GM21390 (cell line): Measurements from ENCODE around the gene SLC7A10.
"Not testable (repeated sequence)": the region's sequence is repeated elsewhere in the genome, so short reads cannot be mapped to it uniquely, and the experiment has no call there.

ENCODE experiments used
- ATAC-seq: cut with Tn5 transposase; IDR thresholded peaks from one replicate; pipeline ENCODE4 v1.9.1; 2021; ENCODE audit not compliant: unreplicated experiment

The SLC7A10 gene

DNA sequence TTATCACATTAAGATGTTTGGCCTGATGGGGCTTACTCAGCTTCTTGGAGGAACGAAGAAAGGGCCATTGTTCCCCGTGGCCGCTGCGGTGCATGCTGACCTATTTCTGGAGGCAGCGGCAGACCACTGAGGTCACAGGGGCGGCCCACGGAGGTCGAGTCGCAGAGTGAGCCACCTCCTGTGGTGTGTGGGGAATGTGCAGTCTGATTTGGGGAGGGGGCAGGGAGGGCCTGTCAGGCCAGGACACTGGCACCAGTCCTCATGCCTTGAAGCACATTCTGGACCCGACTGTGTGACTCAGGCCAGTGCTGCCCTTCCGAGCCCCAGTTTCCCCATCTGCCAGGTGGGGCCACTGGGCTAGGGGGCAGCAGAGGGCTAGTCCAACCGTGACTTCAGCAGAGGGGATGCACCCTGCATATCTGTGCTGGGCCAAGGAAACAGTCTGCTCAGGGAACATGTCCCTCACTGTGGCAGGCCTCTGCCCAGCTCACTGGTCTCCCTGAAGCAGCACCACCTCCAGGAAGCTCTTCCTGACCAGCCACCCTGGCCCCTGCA, 6.3 kb downstream of the SLC7A10 start:
- no peak for ATAC-seq

DNA sequence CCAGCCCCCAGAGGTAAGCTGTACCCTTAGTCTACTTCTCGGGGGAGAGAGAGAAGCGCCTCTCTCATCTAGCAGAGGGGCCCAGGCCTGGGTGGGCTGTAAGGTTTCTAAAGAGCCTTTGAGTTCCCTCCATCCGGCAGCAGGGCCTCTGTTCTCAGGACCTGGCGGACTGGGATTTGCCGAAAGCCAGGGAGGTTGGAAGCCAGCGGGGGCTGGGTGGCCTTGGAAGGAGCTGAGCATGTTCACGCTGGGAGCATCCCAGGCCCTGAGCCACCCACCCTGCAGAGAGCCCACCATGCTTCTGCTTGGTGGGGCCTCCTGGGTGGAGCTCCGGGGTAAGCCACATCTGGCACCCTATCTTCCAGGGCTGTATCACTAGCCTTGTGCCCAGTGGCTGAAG, 7.8 kb downstream of the SLC7A10 start:
- ATAC-seq, result no peak

DNA sequence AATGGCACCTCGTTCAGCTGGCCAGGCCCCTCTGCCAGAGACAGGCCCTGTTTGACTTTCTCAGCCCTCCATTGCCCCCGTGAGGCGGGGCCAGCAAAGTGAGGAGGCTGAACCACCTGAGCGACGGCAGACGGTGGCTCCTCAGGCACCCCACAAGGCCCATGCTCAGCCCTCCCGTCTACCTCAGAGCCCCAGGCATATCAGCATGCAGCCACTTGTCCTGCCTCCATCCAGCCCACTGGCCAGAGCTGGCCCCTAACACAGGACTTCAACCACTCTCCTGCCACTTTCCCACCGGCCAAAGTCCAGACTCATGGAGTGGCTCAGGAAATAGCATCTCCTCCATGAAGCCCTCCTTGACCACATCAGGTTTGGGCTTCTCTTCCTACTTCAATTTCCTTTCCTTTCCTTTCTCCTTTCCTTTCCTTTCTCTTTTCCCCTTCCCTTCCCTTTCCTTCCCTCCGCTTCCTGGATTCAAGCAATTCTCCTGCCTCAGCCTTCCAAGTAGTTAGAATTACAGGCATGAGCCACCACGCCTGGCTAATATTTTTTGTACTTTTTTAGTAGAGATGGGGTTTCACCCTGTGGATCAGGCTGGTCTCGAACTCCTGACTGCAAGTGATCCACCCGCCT, 9.3 kb downstream of the SLC7A10 start:
- no peak for ATAC-seq

DNA sequence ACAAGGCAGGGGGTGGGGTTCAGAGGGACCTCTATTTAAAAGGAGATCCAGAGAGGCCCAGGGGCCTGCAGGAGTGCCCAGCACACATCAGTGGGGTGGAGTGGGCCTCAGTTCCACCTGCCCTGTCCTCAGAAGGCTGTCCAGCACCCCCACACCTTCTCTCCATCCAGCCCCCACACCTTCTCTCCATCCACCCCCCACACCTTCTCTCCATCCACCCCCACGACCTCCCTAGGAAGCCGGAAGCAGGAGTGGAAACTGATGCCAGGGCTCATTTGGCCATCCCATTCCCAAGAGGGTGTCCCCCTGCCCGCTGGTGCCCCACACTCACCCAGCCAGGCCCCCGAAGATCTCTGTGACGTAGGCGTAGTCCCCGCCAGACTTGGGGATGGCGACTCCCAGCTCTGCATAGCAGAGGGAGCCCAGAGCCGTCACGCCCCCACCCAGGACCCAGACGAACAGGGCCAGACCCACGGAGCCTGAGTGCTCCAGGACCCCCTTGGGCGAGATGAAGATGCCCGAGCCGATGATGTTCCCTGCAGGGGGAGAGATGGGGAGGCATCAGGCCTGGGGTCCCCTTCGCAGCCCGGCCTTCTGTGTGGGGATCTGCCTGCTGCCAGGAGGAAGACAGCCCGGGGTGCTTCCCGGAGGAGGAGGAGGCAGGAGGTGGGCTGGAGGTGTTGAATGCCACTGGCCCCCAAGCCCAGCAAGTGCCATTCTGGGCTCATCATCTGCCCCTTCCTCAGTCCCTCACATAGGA, 10.0 kb downstream of the SLC7A10 start:
- no peak for ATAC-seq

DNA sequence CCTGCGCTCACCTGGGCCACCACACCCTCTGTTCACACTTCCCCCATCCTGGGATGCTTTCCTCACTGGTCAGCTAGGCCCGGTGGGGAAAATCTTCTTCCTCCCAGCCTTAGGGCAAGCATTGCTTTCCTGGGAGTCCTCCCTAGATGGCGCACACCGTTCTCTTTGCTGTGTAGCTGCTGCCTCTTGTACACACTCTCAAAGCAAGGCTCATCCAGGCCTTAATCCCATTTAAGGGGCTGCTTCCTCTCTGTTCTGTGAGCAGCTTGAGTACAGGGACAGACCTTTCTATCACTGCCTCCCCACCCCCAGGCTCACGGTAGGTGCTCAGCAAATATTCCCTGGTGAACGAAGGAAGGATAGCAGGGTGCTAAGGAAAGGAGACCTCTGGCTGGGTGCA, 11.1 kb downstream of the SLC7A10 start:
- ATAC-seq, result no peak

DNA sequence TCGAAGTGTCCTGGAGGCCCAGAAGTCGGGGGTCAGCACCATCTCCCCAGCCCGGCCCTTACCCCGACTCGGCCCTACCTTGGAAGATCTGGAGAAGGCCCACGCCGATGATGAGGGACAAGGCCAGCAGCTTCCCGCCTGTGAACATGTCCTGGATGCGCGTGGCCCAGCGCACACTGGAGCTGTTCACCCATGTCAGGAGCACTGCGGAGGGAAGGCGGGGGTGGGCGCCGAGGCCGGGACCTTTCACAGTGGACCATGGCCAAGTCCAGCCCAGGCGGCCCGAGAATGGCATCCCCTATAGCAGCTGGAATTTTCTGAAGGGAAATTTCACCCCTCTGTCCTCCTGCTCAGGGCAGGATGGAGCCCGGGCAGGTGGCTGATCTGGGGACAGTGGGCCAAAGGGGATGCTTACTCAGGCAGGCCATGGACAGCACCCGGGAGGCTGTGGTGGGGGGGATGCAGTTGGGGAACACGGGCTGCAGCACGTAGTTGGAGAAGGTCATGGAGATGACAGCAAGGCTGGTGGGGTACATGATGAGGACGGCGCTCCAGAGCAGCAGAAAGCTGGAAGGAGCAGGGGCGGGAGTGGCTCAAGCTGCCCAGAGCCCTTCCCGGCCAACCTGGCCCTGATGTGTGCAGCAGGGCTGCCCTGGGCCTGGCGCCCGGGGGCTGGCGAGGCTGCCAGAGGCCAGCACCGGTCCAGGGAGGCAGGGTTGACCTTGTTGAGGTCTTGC, 13.0 kb downstream of the SLC7A10 start:
- ATAC-seq, result no peak

DNA sequence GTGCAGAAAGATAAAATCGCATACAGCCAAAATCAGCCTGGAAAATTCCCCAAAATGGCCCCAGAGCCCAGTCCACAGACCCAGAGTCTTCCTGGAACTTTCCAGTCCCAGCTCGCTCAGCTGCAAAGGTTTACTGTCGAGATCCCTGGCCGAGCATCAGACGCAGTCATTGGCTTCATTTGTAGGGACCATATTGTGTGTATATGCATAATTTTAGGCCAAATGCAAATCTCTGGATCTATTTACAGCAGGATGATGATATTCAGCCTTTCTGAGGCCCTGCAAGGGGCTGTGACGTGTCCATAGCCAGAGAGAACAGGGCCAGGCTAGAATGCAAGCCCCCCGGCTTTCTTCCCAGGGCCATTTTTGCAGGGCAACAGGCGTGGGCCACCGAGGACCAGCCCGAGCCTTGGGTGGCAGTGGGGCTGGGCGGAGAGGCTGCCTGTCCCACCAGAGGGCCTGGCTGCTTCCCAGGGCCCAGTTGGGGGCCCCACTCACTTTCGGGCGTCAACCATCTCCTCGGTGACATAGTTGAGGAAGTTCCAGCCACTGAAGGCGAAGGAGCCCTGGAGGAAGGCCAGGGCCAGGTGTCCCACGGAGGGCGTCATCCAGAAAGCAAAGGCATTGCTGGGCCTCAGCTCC, 13.7 kb downstream of the SLC7A10 start:
- no peak for ATAC-seq

DNA sequence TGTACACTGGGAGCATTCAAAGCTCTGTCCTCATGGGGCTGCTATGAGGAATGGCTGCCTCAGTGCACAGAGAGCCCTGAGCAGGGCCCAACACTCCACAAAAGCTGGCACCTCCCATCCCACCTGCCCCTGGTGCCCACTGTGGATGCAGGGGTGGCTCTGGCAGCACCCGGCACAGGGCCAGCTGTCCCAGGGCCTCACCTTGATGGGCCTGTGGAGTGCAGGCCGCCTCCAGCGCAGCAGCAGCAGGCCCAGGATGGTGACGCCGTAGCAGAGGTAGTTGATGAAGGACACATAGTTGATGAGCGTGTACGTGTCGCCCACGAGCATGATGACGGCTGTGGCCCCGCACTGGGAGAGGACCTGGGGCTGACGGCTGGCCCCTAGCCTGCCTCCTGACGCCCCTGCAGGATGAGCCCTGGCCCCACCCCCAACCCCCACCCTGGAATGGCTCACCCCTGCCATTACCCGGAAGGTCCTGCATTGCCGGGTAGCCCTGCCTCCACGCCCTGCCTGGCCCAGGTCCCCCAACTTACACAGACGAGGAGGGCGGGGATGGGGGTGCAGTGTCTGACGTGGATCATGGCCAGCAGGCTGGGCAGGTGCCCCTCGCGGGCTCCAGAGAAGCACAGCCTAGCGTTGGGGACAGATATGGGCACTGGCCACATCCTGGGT, 15.2 kb downstream of the SLC7A10 start:
- ATAC-seq, result no peak

DNA sequence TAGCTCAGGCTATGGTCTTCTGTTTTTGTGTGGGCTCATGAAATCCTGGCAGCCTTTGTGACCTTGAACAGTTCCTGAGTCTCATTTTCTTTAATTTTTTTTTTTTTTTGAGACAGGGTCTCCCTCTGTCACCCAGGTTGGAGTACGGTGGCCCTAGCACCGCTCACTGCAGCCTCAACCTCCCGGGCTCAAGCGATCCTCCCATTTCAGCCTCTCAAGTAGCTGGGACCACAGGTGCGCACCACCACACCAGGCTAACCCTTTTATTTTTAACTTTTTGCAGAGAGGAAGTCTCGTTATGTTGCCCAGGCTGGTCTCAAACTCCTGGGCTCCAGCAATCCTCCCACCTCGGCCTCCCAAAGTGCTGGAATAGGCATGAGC, 15.8 kb downstream of the SLC7A10 start:
- ATAC-seq, result not testable (repeated sequence)

DNA sequence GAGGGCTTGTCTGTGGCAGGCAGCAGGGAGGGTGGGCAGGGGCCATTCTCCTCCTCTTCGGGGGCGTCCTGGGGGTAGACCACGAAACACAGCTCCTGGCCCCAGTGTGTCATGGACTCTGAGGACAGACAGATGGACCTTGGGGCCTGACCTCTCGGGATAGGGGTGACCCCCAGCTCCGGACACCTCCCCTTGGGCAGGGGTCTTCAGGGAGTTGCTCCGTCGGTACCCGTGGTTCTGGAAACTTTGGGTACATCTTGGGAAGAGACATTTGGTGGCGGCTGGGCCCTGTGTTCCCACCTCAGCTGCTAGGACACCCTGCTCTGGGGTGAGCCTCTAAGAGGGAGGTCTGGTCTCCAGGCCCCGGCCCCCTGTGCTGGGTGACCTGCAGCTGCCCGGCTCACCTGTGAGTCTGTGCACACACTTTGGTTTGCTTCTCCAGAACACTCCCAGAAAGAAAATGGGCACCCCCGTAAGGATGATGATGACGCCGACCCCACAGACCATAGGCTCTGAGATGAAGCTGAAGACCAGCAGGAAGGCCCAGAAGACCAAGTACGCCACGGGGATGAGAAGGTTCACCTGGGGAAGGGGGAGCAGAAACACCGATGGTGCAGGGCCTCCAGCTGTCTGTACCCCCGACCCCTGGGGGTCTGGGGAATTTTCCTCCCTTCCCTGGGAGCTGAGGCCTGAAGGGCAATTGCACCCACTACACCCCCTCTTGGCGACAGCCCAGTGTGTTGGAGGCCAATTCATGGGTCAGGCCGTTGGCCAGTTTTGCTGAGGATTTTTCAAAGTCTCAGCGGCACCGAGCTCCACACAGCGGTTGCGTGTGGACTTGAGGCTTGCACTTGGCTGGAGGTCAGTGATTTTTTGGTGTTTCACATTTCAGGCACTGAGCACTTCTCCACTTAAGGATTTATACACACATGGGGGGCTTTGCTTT, 16.5 kb downstream of the SLC7A10 start:
- no peak for ATAC-seq

DNA sequence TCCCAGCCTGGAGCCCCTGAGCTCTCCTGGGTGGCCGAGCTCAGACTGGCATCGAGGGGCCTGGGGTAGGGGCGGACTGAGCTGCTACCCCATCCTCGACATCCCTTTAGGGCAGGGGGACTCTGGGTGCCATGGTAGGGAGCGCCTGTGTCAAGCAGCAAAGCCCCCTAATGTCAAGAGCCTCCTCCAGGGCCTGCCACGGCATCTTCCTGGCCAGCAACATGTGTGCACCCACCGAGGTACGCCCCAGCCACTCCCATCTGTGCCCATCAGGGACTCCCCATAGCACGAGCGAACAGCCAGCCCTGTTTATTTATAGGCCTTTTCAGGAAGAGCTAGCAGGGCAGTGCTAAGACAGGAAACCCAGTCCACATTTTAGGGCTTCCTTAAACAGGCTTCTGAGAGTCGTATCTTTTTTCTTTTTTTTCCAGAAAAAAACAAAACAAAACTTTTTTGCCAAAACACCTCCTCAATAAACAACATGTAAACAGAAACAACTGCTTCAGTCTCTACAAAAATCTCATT, 17.2 kb downstream of the SLC7A10 start:
- no peak for ATAC-seq

DNA sequence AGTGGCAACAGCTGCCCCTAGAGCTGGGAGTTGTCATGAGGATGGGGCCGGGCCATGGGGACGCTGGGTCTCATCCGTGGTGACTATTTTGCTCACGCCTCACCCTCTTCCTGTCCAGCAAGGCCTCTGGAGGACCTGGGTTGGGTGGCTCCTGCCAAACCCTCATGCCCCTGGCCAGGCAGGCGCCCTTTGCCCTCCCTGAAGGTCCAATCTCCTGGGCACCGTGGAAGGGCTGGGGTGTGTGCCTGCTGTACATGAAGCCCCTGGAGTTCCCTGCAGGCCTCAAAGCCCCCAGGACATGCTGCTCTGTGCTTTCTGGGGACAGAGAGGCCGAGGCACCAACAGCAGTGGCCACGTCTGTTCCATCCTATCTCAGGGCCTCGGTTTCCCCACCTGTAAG, 17.7 kb downstream of the SLC7A10 start:
- no peak for ATAC-seq

DNA sequence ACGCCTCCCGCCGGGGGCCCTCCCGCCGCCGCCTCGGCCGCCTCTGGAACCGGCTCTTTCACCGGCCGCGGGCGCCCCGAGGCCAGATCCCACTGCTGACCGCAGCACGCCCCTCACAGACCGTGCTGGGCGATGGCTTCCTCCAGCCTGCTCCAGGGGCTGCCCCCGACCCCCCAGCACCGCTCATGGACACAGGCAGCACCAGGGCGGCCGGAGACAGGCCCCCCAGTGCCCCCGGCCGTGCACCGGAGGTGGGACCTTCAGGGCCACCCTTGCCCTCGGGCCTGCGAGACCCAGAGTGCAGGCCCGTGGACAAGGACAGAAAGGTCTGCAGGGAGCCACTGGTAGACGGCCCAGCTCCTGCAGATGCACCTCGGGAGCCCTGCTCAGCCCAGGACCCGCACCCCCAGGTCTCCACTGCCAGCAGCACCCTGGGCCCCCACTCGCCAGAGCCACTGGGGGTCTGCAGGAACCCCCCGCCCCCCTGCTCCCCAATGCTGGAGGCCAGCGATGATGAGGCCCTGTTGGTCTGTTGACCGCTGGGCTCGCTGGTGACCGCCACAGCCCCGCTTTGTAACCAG, 18.5 kb downstream of the SLC7A10 start:
- no peak for ATAC-seq

DNA sequence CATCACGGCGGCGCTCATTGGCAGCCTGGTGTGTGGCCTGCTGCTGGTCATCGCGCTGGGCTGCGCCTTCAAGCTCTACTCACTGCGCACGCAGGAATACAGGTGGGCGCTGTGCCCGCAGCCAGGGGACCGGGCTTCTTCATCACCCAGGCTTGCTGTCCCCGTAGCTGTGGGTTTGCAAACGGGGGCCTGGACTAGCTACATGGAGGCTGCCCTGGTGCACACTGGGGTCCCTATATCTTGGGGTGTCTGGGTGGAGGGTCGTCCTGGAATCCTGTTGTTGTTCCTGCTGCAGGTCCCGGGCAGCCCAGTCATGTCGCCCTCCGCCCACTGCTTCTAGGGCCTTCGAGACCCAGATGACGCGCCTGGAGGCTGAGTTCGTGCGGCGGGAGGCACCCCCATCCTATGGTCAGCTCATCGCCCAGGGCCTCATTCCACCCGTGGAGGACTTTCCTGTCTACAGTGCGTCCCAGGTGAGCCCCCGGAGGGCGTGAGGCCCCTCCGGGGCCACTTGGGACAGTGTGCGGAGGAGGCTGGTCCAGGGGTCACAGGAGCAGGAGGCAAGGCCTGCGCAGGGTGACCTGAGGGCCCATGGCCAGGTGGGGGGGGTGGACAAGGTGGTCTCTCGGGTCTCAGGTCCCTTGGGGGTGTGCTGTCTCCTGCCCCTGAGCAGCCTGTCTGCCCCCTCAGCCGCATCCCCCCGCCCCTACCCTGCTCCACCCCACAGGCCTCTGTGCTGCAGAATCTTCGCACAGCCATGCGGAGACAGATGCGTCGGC, 19.2 kb downstream of the SLC7A10 start:
- ATAC-seq, result no peak

DNA sequence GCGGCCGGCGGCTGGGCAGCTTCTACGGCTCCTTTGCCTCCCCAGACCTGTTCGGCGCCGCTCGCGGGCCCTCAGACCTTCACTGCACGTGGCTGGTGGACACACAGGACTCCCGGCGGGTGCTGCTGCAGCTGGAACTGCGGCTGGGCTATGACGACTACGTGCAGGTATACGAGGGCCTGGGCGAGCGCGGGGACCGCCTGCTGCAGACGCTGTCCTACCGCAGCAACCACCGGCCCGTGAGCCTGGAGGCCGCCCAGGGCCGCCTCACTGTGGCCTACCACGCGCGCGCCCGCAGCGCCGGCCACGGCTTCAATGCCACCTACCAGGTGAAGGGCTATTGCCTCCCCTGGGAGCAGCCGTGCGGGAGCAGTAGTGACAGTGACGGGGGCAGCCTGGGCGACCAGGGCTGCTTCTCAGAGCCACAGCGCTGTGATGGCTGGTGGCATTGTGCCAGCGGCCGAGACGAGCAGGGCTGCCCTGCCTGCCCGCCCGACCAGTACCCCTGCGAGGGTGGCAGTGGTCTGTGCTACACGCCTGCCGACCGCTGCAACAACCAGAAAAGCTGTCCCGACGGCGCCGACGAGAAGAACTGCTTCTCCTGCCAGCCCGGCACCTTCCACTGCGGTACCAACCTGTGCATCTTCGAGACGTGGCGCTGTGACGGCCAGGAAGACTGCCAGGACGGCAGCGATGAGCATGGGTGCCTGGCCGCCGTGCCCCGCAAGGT, 20.0 kb downstream of the SLC7A10 start:
- no peak for ATAC-seq

DNA sequence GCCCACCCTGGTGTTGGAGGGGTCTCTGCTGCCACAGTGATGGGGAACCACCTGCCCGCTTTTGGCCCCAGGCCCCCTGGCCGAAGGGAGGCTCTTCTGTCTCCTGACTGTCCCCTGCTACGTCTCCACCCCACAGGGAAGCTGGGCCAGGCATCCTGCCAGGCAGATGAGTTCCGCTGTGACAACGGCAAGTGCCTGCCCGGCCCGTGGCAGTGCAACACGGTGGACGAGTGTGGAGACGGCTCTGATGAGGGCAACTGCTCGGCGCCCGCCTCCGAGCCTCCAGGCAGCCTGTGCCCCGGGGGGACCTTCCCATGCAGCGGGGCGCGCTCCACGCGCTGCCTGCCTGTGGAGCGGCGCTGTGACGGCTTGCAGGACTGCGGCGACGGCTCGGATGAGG, 20.5 kb downstream of the SLC7A10 start:
- no peak for ATAC-seq

DNA sequence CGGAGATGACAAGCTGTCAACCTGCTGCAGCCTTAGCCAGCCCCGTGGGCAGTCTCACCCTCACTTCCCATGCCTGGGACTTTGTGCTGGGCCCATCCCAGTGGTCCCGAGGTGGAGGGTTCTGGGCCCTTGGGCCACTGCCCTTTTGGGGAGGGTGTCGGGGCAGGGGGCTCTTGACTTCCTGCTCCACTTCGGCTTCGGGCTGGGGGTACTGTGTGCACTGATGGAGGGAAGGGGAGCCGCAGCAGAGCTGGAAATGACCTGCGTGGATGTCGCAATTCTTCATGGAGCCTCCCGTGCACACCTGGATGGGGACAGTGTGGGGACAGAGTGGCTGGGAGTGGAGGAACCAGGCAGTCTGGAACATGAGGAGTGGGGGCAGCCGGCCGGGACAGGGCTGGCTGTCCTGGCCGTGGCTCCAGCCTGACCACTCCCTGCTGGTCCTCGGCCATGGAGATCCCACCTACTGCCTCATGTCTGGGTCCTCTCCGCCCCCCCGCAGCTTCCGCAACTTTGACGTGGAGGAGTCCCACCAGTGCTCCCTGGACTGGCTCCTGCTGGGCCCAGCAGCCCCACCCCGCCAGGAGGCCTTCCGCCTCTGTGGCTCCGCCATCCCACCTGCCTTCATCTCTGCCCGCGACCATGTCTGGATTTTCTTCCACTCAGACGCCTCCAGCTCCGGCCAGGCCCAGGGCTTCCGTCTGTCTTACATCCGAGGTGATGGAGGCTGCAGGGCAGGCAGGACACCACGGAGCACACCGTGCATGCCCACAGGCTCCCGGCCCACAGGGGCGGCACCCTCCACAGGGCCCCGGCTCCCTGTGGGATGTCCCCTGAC, 21.3 kb downstream of the SLC7A10 start:
- ATAC-seq, result no peak
